Fibroblast of the conjunctiva (primary cell): ENCODE measurements around the gene RHOT2.

Experiments
- DNase-seq: peaks from one replicate; pipeline ENCODE4 v3.0.0-alpha.2; 2010; ENCODE audit warnings: low read depth

The RHOT2 gene

GRCh38 chr16:647173-647902, 20.6 kb upstream of the RHOT2 start:
- no peak for DNase-seq

DNA sequence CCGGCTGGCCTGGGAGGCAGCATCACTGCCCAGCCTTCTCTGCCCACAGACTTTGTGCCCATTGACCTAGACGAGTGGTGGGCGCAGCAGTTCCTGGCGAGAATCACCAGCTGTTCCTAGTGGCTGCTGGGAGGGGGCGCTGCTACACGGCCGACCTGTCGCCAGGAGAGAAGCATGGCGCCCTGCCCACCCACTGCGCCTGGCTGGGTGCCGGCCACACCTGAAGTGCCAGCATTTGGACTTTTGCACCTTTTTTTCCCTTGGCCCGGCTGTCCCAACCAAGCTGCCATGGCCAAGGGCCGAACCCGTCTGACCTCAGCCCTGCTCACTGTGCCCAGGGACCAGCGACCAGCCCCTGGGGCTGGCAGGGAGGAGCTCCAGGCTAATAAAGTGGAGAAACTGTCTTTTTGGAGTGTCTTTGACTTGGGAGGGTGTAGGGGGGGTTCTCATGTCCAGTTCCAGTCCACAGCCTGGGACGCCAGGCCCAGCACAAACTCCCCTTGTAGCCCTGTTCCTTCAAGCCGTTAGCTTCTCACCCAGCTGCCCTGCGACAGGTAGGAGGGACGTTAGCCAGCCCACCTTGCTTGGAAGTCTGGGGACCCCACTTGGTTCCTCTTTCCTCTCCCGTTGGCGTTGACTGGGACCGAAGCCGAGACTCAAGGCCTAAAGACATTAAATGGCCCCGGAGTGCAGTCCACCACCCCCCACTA, 19.7 kb upstream of the RHOT2 start:
- no peak for DNase-seq

- DNase-seq: peak; percentile 76
These were observed 18.9 kb upstream of the RHOT2 start, which contains the start of gene WDR90 for GRCh38 chr16:648781-649589. Gene WDR90, plus strand, starts transcription at chr16:649365. Its CDS starts 52 bp downstream, at chr16:649417.

DNA sequence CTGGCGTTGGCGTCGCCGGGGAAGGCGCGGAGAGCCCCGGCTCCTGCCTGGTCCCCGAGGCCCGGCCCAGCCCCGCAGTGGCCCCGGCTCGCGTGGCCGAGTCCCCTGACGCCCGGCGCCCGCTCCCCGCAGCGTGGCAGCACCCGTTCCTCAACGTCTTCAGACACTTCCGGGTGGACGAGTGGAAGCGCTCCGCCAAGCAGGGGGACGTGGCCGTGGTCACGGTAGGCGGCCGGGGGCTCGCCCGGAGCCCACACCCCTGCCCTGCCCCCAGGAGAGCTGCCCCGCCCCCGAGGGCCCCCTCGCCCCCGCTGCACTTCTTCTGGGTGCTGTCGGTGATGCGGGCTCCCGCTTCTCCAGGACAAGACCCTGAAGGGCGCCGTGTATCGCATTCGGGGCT, 18.3 kb upstream of the RHOT2 start:
- no peak for DNase-seq

DNA sequence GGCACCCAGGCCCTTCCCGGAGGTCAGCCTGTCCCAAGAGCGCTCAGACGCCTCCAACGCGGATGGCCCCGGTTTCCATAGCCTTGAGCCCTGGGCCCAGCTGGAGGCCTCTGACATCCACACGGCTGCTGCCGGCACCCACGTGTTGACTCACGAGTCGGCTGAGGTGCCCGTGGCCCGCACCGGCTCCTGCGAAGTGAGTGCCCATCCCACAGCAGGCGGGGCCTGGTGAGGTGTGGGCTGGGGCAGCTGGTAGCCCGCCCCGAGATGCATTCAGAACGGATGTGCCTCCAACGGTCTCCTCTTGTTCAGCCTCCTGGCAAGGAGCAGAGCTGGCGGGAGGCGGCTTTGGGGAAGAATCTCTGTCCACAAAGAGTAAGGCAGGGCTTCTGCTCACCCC, 16.1 kb upstream of the RHOT2 start:
- no peak for DNase-seq

- no peak for DNase-seq
These were observed 15.3 kb upstream of the RHOT2 start for GRCh38 chr16:652454-653305.

GRCh38 chr16:654034-654433, 13.9 kb upstream of the RHOT2 start:
- DNase-seq: no peak

- DNase-seq: no peak
These were observed 10.4 kb upstream of the RHOT2 start for GRCh38 chr16:657487-657886.

- no peak for DNase-seq
These were observed 9.0 kb upstream of the RHOT2 start for GRCh38 chr16:658679-659571.

DNA sequence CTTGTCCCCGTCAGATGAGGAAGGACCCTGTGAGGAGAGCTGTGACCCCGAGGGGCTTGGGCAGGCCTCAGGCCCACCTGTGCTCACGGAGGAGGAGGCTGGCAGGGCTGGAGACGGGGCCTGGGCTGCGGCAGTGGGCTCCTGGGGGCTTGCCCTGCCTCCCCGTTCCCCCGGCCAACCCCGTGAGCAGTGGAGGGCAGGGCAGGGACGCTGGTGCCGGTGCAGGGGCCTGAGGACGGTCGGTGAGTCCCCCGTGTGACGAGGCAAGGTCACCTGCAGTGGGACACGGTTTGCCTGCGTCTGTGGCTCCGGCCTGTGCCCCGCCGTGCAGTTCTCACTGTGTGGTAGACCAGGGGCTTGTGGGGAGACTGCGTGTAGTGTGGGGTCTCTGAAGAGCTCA, 8.3 kb upstream of the RHOT2 start:
- no peak for DNase-seq

GRCh38 chr16:660132-660458, 7.8 kb upstream of the RHOT2 start:
- no peak for DNase-seq

GRCh38 chr16:660459-661183, 7.3 kb upstream of the RHOT2 start:
- peak; percentile 81 for DNase-seq

DNA sequence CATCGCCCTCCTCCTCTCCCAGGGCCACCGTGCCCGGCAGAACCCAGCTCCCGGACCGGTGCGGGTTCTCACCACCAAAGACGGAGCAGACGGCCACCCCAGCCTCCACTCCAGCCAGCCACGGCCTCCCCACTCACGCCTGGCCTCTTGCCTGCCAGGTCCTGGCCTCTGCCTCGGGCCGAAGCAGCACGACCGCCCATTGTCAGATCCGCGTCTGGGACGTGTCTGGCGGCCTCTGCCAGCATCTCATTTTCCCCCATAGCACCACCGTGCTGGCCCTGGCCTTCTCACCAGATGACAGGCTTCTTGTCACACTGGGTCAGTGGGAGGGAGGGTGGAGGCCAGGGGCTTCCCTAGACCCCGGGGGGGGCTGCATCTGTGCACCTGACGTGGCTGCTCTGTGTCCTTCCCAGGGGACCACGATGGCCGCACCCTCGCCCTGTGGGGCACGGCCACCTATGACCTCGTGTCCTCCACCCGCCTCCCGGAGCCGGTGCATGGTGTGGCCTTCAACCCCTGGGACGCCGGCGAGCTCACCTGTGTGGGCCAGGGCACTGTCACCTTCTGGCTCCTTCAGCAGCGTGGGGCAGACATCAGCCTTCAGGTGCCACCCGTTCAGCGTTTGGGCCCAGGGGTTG, 6.6 kb upstream of the RHOT2 start:
- no peak for DNase-seq

- no peak for DNase-seq
These were observed 5.8 kb upstream of the RHOT2 start for GRCh38 chr16:662095-662494.

GRCh38 chr16:662597-662996, 5.3 kb upstream of the RHOT2 start:
- no peak for DNase-seq

GRCh38 chr16:666572-666971, 1.4 kb upstream of the RHOT2 start:
- DNase-seq: no peak

DNA sequence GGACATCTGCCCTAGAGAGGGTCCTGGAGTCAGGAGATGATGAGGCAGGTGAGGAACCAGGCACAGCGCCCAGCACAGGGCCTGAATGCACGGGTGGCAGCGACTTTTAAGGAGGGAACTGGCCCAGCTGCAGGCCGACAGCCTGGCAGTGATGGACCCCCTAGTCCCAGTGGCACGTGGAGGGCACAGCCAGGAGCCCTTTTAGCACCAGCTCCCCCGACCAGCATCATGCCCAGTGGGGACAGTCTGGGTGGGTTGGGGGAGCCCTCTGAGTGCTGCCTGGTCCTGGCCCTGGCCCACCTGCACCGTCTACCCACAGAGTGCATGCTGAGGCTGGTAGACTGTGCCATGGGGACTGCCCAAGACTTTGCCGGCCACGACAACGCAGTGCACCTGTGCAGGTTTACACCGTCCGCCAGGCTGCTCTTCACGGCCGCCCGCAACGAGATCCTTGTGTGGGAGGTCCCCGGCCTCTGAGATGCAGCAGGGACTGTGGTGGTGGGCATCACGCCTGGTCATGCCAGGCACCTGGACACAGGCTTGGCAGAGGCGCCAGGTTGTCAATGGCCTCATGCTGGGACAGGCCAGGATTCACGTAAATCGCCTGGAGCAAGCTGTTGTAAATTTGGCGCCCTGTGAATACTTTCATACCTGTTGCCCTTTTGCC, 686 bp upstream of the RHOT2 start:
- no peak for DNase-seq

- no peak for DNase-seq
These were observed 713 bp downstream of the RHOT2 start for GRCh38 chr16:668519-669171.

- no peak for DNase-seq
These were observed 1.7 kb downstream of the RHOT2 start for GRCh38 chr16:669666-670065.
